ENCODE measurements around the gene MACC1. TPM values are rescaled to one million over a fixed set of nuclear protein-coding genes. Genes with fewer than 3 reads are reported as not detected.

The MACC1 gene
- total and polyA plus RNA-seq, 9 of the 15 experiments (the other 6 are each of a cell fraction or from before 2014, with no cell fraction given): 5.9 to 30.2 (median 10.4) TPM

DNA sequence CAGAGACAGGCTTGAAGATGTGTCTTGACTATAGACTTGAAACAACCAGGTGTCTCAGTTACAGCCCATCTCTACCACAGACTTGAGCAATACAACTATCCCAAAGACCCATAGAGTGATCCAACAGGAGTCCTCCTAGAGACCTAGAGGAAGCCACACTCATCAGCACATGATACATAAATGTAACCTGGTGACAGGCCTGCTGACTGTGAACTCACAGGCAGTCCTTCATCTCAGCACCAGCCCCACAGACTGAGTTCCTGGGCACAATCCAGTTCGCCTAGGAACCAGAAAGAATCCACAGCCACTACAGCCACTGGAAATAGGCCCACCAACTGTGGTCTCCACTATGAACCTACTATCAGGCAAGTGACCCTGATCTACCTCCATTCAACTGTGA lies 121.3 kb downstream of the MACC1 start (continued):
- TF ChIP-seq NR2C2 (CRISPR knock-in tag; IDR thresholded peaks at IDR 0.05) (no peak), NR2C2 (tag; IDR thresholded peaks at IDR 0.05) (no peak), MCM2 (IDR thresholded peaks at IDR 0.05; ENCODE audit: low read depth) (no peak), ZKSCAN1 (IDR thresholded peaks at IDR 0.05; ENCODE audit: low read depth, low read length) (no peak), HMG20B (CRISPR knock-in tag; IDR thresholded peaks at IDR 0.05) (no peak), ZNF384 (IDR thresholded peaks at IDR 0.05; ENCODE audit: low read depth, low read length) (no peak)
- TF ChIP-seq, protein P1, sequence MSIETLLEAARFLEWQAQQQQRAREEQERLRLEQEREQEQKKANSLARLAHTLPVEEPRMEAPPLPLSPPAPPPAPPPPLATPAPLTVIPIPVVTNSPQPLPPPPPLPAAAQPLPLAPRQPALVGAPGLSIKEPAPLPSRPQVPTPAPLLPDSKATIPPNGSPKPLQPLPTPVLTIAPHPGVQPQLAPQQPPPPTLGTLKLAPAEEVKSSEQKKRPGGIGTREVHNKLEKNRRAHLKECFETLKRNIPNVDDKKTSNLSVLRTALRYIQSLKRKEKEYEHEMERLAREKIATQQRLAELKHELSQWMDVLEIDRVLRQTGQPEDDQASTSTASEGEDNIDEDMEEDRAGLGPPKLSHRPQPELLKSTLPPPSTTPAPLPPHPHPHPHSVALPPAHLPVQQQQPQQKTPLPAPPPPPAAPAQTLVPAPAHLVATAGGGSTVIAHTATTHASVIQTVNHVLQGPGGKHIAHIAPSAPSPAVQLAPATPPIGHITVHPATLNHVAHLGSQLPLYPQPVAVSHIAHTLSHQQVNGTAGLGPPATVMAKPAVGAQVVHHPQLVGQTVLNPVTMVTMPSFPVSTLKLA (conservative IDR thresholded peaks at IDR 0.05): no peak
- TF ChIP-seq, protein P2, sequence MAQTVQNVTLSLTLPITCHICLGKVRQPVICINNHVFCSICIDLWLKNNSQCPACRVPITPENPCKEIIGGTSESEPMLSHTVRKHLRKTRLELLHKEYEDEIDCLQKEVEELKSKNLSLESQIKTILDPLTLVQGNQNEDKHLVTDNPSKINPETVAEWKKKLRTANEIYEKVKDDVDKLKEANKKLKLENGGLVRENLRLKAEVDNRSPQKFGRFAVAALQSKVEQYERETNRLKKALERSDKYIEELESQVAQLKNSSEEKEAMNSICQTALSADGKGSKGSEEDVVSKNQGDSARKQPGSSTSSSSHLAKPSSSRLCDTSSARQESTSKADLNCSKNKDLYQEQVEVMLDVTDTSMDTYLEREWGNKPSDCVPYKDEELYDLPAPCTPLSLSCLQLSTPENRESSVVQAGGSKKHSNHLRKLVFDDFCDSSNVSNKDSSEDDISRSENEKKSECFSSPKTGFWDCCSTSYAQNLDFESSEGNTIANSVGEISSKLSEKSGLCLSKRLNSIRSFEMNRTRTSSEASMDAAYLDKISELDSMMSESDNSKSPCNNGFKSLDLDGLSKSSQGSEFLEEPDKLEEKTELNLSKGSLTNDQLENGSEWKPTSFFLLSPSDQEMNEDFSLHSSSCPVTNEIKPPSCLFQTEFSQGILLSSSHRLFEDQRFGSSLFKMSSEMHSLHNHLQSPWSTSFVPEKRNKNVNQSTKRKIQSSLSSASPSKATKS (CRISPR knock-in tag; IDR thresholded peaks at IDR 0.05): no peak

DNA sequence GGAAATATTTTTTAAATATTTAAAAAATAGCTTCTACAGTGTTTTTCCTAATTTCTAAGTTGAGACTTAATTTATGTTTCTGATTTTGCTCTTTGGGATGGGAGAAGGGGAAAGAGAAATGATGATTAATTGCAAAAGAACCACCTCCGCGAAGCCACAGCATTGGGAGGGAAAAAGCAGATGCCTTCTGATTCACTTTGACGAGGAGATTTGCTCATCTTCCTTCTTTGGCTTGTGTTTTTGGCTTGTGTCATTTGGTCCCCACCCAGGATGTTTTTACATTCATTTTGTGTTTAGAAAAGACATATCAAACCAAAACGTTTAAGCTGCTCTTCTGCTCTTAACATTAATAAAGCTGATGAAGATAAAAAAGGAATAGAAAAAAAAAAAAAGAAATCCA lies 121.7 kb downstream of the MACC1 start:
- Histone ChIP-seq H3K4me2 (ENCODE audit: insufficient read depth, low read length) (no peak overlapping the region), H3K4me3 (no peak overlapping the region), H3K9me3 (replicated peaks; ENCODE audit: control insufficient read depth, insufficient read depth, low read depth, low read length) (no peaks in the 10 kb centered on the region), H2AFZ (ENCODE audit: low read depth, low read length) (no peak overlapping the region), H3K79me2 (ENCODE audit: control insufficient read depth, insufficient read depth, low read length) (no peaks in the 10 kb centered on the region), H3K27ac (ENCODE audit: extremely low read depth, low read depth, low read length) (no peak overlapping the region), H4K20me1 (replicated peaks; ENCODE audit: control insufficient read depth, insufficient read depth, low read length) (no peaks in the 10 kb centered on the region), H3K9ac (ENCODE audit: insufficient read depth in 1 of 2, low read depth in 2 of 2, low read length in 2 of 2) (no peak overlapping the region), H3K36me3 (ENCODE audit: control insufficient read depth, insufficient read depth, low read length) (no peaks in the 10 kb centered on the region), H3K9me1 (ENCODE audit: control insufficient read depth, insufficient read depth, low read length) (no peaks in the 10 kb centered on the region), H3K4me1 (replicated peaks in 1 of 2; ENCODE audit: control insufficient read depth in 2 of 2, insufficient read depth in 2 of 2, low read length in 2 of 2) (no peaks in the 10 kb centered on the region), H3K27me3 (ENCODE audit: control insufficient read depth in 2 of 2, insufficient read depth in 2 of 2, low read length in 2 of 2) (no peaks in the 10 kb centered on the region)
- intact Hi-C loops (cut with micrococcal nuclease) (no loop called here), in situ Hi-C loops (cut with MboI) (no loop called here)
- DNase-seq (ENCODE audit: extremely low read depth in 1 of 4, low spot score in 3 of 4): no peak
- 46% methylated on average over 4 of the region's 4 CpGs for WGBS (ENCODE audit: insufficient coverage, low coverage, missing lambda C conversion rate)
- POLR2A ChIA-PET: no interaction called here
- CTCF ChIA-PET (ENCODE audit: low intra/inter-chr PET ratio): no interaction called here
- no peak for FAIRE-seq
- ATAC-seq: no peak
- no TSS peak for BruUV-seq (replicated peaks)
- TF ChIP-seq SRSF3 (IDR thresholded peaks at IDR 0.05; ENCODE audit: insufficient read depth, low read length) (no peak), SAFB2 (IDR thresholded peaks at IDR 0.05; ENCODE audit: borderline replicate concordance, low read depth, low read length, severe bottlenecking) (no peak), BMI1 (IDR thresholded peaks at IDR 0.05; ENCODE audit: low read length) (no peak), PTBP1 (IDR thresholded peaks at IDR 0.05; ENCODE audit: low read depth, low read length) (no peak), SNRNP70 (optimal IDR thresholded peaks at IDR 0.05; ENCODE audit: low read depth, low read length) (no peak)
- TF ChIP-seq, protein P3, sequence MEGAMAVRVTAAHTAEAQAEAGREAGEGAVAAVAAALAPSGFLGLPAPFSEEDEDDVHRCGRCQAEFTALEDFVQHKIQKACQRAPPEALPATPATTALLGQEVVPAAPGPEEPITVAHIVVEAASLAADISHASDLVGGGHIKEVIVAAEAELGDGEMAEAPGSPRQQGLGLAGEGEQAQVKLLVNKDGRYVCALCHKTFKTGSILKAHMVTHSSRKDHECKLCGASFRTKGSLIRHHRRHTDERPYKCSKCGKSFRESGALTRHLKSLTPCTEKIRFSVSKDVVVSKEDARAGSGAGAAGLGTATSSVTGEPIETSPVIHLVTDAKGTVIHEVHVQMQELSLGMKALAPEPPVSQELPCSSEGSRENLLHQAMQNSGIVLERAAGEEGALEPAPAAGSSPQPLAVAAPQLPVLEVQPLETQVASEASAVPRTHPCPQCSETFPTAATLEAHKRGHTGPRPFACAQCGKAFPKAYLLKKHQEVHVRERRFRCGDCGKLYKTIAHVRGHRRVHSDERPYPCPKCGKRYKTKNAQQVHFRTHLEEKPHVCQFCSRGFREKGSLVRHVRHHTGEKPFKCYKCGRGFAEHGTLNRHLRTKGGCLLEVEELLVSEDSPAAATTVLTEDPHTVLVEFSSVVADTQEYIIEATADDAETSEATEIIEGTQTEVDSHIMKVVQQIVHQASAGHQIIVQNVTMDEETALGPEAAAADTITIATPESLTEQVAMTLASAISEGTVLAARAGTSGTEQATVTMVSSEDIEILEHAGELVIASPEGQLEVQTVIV (CRISPR knock-in tag; IDR thresholded peaks at IDR 0.05; ENCODE audit: borderline replicate concordance): no peak
- TF ChIP-seq, protein P4, sequence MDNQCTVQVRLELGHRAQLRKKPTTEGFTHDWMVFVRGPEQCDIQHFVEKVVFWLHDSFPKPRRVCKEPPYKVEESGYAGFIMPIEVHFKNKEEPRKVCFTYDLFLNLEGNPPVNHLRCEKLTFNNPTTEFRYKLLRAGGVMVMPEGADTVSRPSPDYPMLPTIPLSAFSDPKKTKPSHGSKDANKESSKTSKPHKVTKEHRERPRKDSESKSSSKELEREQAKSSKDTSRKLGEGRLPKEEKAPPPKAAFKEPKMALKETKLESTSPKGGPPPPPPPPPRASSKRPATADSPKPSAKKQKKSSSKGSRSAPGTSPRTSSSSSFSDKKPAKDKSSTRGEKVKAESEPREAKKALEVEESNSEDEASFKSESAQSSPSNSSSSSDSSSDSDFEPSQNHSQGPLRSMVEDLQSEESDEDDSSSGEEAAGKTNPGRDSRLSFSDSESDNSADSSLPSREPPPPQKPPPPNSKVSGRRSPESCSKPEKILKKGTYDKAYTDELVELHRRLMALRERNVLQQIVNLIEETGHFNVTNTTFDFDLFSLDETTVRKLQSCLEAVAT (IDR thresholded peaks at IDR 0.05): no peak
